Measurements from ENCODE around the gene AMELY.

DNA sequence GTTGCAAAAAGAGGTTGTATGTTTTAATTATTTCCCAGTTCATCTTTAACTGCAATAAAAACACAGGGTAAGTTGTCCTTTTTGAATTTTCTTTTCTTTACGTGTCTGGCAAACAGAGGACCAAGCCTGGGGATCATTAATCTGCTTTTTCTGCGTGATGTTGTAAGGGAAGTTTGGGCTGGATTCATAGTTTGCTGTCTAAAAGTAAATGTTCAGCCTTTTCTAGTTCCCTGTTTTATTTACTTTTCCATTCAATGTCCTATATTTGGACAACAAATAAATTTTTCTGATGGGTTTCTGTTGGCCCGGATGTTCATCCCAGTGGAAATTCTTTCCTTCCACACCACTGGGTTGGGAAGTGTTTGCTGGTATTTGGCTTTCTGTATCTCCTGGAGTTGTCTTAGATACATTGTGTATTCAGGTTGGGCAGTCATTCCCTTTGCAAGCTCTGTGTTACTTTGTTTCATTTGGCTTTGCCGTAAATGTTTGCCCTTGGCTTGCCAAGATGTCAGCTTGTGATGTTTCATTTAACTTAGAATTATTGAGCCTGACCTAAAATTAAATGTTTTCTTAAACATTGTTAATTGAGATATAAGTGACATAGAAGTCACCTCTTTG lies 20.3 kb upstream of the AMELY start:
- TF ChIP-seq, protein P1, sequence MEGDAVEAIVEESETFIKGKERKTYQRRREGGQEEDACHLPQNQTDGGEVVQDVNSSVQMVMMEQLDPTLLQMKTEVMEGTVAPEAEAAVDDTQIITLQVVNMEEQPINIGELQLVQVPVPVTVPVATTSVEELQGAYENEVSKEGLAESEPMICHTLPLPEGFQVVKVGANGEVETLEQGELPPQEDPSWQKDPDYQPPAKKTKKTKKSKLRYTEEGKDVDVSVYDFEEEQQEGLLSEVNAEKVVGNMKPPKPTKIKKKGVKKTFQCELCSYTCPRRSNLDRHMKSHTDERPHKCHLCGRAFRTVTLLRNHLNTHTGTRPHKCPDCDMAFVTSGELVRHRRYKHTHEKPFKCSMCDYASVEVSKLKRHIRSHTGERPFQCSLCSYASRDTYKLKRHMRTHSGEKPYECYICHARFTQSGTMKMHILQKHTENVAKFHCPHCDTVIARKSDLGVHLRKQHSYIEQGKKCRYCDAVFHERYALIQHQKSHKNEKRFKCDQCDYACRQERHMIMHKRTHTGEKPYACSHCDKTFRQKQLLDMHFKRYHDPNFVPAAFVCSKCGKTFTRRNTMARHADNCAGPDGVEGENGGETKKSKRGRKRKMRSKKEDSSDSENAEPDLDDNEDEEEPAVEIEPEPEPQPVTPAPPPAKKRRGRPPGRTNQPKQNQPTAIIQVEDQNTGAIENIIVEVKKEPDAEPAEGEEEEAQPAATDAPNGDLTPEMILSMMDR (IDR thresholded peaks at IDR 0.05; ENCODE audit: low read depth, low read length): no peak
- TF ChIP-seq POLR2A (IDR thresholded peaks at IDR 0.05; ENCODE audit: extremely low read depth, insufficient read length): no peak
- no peak for TF ChIP-seq MYC (IDR thresholded peaks at IDR 0.05; ENCODE audit: low read depth, low read length)
- TF ChIP-seq, protein P2, sequence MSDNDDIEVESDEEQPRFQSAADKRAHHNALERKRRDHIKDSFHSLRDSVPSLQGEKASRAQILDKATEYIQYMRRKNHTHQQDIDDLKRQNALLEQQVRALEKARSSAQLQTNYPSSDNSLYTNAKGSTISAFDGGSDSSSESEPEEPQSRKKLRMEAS (IDR thresholded peaks at IDR 0.05; ENCODE audit: low read depth, low read length): no peak
